Measurements from ENCODE around the gene SUGCT.
"Not testable (repeated sequence)": the region's sequence is repeated elsewhere in the genome, so short reads cannot be mapped to it uniquely, and the experiment has no call there.

SUGCT gene

DNA sequence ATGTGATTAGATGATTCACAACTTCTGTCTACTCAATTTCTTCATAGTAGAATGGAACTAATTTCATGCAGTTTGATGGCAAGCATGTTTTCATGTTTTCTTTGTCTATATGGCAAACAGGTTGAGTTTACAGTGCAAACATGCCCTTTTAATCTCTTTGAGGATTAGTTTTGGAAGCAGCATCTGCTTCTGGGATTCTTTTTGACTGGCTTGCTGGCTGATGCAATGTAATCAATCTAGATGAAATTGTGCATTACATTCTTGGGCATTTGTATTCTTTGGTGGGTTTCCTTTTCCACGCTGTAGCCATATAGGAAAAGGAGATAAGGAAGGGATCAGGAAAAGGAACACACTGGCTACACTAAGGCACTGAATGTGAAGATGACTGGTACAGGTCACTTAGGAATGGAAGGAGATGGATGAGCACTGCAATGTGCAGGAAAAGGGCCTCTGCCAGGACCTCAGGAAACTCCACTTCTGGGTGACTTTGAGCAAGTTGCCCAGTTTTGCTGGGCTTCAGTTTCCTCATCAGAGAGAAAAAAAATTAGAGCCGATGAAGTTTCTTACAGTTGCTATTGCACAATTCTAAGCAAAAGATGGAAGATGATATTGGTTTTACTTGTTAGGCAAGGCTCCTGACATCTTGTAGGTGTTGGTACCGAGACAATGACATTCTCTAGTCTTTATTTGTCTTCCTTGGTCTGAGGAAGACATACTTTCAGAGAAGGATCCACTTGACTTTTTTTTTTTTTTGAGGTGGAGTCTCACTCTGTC, 269.1 kb downstream of the SUGCT start:
- H3K36me3 ChIP-seq (replicated peaks), result no peaks in the 10 kb centered on the region
- no peaks in the 10 kb centered on the region for H3K27me3 ChIP-seq (ENCODE audit: low read depth)
- no peaks in the 10 kb centered on the region for H3K9me3 ChIP-seq
- no peak for DNase-seq (ENCODE audit: low spot score in 2 of 2)
- in situ Hi-C loops (cut with MboI; ENCODE audit: low sequenced_read_pairs), result no loop called here
- H3K4me3 ChIP-seq, result no peak overlapping the region
- H3K4me1 ChIP-seq, result no peaks in the 10 kb centered on the region

DNA sequence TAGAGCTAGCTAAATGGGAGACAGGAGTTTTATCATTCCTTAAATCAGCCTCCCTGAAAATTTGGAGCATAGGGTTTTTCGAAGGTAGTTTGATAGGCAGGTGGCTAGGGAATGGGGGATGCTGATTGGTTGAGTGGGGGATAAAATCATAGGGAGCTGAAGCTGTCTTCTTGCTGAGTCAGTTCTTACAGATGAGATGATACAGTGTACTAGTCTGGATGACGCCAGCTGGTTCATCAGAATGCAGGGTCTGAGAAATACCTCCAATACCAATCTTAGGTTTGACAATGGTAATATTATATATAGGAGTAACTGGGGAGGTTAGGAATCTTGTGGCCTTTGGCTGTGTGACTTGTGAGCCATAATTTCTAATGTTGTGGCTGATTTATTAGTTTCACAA, 271.2 kb downstream of the SUGCT start:
- Histone ChIP-seq H3K27me3 (ENCODE audit: low read depth) (no peaks in the 10 kb centered on the region), H3K4me1 (no peaks in the 10 kb centered on the region), H3K4me3 (no peak overlapping the region), H3K36me3 (replicated peaks) (no peaks in the 10 kb centered on the region), H3K9me3 (no peaks in the 10 kb centered on the region)
- DNase-seq (ENCODE audit: low spot score in 2 of 2), result no peak
- in situ Hi-C loops (cut with MboI; ENCODE audit: low sequenced_read_pairs), result no loop called here

DNA sequence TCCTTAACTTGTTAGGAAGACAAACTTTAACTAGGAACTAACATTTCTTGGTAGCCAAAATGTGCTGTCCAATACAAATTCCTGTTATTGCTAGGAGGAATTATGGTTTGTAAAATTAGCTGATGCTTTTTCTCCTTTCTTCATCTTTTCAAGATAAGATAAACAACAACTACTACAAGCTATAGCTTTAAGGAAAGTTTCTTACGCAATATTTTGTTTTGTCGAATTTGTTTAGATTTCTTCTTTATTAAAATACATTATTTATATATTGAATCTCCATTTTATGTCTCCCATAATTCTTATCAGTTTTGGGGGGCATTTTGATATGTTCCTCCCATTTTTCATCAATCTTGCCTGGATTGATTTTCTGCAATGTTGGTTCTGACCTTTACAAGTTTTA, 277.5 kb downstream of the SUGCT start:
- Histone ChIP-seq H3K4me3 (no peak overlapping the region), H3K27me3 (ENCODE audit: low read depth) (no peaks in the 10 kb centered on the region), H3K4me1 (no peaks in the 10 kb centered on the region), H3K36me3 (replicated peaks) (no peaks in the 10 kb centered on the region), H3K9me3 (no peaks in the 10 kb centered on the region)
- DNase-seq (ENCODE audit: low spot score in 2 of 2), result no peak
- in situ Hi-C loops (cut with MboI; ENCODE audit: low sequenced_read_pairs), result no loop called here

DNA sequence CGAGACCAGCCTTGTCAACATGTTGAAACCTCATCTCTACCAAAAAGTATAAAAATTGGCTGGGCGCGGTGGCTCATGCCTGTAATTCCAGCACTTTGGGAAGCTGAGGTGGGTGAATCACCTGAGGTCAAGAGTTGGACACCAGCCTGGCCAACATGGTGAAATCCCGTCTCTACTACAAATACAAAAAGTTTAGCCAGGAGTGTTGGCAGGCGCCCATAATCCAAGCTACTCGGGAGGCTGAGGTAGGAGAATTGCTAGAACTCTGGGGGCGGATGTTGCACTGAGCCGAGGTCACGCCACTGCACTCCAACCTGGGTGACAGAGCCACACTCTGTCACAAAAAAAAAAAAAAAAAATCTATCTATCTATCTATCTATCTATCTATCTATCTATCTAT, 279.9 kb downstream of the SUGCT start:
- H3K36me3 ChIP-seq (replicated peaks); DNase-seq (ENCODE audit: low spot score in 2 of 2); in situ Hi-C loops (cut with MboI; ENCODE audit: low sequenced_read_pairs); H3K4me1 ChIP-seq; H3K9me3 ChIP-seq; H3K27me3 ChIP-seq (ENCODE audit: low read depth); H3K4me3 ChIP-seq: not testable (repeated sequence)

DNA sequence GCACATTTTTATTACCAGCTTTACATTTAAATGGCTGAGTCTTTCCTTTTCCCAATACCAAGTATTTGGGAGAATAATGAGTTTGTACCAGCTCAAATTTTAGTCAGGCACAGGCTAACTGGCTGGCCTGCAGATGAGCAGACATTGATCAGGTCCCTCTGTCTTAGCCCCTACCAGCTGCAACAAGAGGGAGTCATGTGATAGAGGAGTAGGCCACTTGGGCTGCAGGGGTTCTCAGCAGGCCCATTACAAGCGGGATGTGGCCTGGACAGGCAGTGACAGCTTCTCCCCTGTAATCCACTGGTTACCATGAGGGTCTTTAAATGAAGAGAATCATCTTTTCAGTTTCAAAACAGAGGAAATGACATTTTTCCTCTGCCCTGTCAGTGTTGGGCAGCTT, 283.6 kb downstream of the SUGCT start:
- no peak overlapping the region for H3K4me3 ChIP-seq
- no peaks in the 10 kb centered on the region for H3K36me3 ChIP-seq (replicated peaks)
- no peaks in the 10 kb centered on the region for H3K4me1 ChIP-seq
- H3K27me3 ChIP-seq (ENCODE audit: low read depth), result 0 out of 2 replicates have a peak, but pooled peaks cover 4% of the 10 kb centered on the region
- H3K9me3 ChIP-seq, result no peaks in the 10 kb centered on the region
- no peak for DNase-seq (ENCODE audit: low spot score in 2 of 2)
- in situ Hi-C loops (cut with MboI; ENCODE audit: low sequenced_read_pairs), result no loop called here

DNA sequence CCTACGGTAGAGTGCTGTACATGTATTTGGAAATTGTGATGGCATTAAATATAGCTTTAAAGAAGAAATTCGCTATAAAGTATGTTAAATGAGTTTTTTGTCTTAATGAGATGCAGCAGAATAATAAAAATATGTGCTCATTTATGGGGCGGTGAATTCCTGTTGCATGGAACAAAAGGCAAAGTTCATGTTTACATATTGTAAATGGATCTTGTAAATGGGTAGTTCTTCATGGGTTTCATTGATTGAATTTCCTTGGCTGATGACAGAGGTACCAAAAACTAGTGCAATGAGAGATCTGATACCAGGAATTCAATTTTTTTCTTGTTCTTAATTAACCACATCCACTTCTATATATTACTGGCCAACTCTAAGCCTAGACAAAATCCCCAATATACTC, 284.2 kb downstream of the SUGCT start:
- DNase-seq (ENCODE audit: low spot score in 2 of 2), result no peak
- Histone ChIP-seq H3K36me3 (replicated peaks) (no peaks in the 10 kb centered on the region), H3K27me3 (ENCODE audit: low read depth) (0 out of 2 replicates have a peak, but pooled peaks cover 4% of the 10 kb centered on the region), H3K4me3 (no peak overlapping the region), H3K9me3 (no peaks in the 10 kb centered on the region), H3K4me1 (no peaks in the 10 kb centered on the region)
- in situ Hi-C loops (cut with MboI; ENCODE audit: low sequenced_read_pairs), result no loop called here

DNA sequence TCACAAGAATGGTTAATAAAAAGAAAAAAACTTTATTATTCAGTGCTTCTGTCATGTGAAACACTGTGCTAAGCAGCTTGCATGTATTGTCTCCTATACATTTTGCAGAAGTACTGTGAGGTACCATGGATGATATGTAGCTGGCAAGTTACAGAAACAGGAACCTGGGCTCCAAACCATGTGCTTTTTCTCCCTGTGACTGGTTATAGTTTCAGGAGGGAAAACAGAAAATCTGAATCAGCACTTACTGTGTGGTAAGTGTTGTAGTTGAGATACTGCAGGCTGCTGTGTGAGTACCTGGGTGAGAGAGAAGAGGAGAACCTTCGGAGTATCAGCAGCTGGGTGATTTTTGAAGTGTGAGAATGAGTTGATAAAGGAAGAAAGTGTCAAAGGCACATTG, 285.0 kb downstream of the SUGCT start:
- H3K4me3 ChIP-seq, result no peak overlapping the region
- no peak for DNase-seq (ENCODE audit: low spot score in 2 of 2)
- no peaks in the 10 kb centered on the region for H3K36me3 ChIP-seq (replicated peaks)
- no peaks in the 10 kb centered on the region for H3K9me3 ChIP-seq
- H3K4me1 ChIP-seq, result no peaks in the 10 kb centered on the region
- 0 out of 2 replicates have a peak, but pooled peaks cover 4% of the 10 kb centered on the region for H3K27me3 ChIP-seq (ENCODE audit: low read depth)
- in situ Hi-C loops (cut with MboI; ENCODE audit: low sequenced_read_pairs), result no loop called here

DNA sequence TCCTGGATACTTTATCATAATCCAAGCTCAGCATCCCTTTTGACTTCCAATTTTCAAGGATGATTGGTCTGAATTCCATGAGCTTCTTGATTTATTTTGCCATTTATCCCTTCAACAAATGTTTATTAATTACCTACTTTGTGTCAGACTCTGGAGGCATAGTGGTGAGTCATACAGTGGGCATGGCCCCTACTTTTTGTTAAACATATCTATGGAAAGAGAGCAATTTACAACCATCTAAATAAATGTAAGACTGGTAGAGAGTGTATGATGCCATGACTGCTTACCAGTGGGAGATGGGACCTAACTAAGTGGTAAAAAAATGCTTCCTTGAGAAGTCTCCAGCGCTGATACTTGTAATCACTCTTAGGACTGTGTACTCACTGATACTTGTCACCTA, 286.6 kb downstream of the SUGCT start:
- in situ Hi-C loops (cut with MboI; ENCODE audit: low sequenced_read_pairs), result no loop called here
- Histone ChIP-seq H3K4me1 (no peaks in the 10 kb centered on the region), H3K4me3 (no peak overlapping the region), H3K36me3 (replicated peaks) (no peaks in the 10 kb centered on the region), H3K27me3 (ENCODE audit: low read depth) (0 out of 2 replicates have a peak, but pooled peaks cover 4% of the 10 kb centered on the region), H3K9me3 (no peaks in the 10 kb centered on the region)
- no peak for DNase-seq (ENCODE audit: low spot score in 2 of 2)

DNA sequence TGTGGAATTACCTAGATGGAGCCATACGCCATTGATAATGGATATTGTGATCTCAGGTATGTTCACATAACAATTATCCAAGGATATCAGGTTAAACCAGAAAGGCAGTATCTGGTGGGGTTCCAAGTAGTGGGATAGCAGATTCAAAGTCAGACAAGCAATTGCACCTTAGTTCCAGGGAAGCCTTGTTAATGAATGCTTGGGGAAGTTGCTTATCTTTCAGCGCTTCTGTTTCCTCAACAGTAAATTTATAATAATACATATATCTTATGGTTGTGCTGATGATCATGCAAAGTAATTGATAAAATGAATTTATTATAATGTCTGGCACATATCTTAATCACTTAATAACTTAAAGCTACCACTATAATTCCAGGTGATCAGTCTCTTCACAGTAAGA, 290.9 kb downstream of the SUGCT start:
- no peaks in the 10 kb centered on the region for H3K36me3 ChIP-seq (replicated peaks)
- in situ Hi-C loops (cut with MboI; ENCODE audit: low sequenced_read_pairs), result no loop called here

DNA sequence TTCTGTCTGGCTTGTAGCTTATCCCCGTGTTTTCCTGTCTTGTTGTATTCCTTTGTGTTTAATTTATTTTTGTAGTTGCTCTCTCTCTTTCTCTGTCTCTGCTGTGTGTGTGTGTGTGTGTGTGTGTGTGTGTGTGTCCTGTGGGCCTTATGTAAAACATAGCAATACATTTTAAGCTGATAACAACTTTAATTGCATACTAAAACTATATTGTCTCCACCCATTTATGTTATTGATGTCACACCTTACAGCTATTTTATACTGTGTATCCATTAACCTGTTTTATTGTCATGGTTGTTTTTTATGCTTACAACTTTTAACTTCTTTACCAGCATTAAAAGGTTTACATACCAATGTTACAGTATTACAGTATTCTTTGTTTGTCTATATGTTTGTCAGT, 293.6 kb downstream of the SUGCT start:
- H3K4me3 ChIP-seq, result no peak overlapping the region
- no peaks in the 10 kb centered on the region for H3K36me3 ChIP-seq (replicated peaks)
- in situ Hi-C loops (cut with MboI; ENCODE audit: low sequenced_read_pairs), result no loop called here
- no peaks in the 10 kb centered on the region for H3K9me3 ChIP-seq
- no peaks in the 10 kb centered on the region for H3K4me1 ChIP-seq
- H3K27me3 ChIP-seq (ENCODE audit: low read depth), result no peaks in the 10 kb centered on the region
- no peak for DNase-seq (ENCODE audit: low spot score in 2 of 2)

More for the DNA sequence above, 290.9 kb downstream of the SUGCT start:
- H3K4me1 ChIP-seq, result no peaks in the 10 kb centered on the region
- H3K27me3 ChIP-seq (ENCODE audit: low read depth), result 0 out of 2 replicates have a peak, but pooled peaks cover 4% of the 10 kb centered on the region
- DNase-seq (ENCODE audit: low spot score in 2 of 2), result no peak
- H3K9me3 ChIP-seq, result no peaks in the 10 kb centered on the region
- H3K4me3 ChIP-seq, result no peak overlapping the region

DNA sequence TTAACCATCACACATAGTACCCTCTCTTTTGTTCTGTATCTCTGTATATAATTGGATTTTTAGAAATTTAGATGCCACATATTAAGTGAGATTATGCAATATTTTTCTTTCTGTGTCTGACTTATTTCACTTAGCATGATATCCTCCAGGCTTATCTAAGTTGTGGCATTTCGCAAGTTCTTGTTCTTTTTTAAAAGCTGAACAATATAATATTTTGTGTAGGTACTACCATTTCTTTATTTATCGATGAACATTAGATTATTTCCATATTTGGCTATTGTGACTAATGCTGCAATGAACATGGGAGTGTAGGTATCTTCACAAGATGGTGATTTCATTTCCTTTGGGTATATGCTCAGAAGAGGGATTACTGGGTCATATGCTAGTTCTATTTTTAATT, 295.0 kb downstream of the SUGCT start:
- no peaks in the 10 kb centered on the region for H3K36me3 ChIP-seq (replicated peaks)
- DNase-seq (ENCODE audit: low spot score in 2 of 2), result no peak
- H3K27me3 ChIP-seq (ENCODE audit: low read depth), result no peaks in the 10 kb centered on the region
- no peaks in the 10 kb centered on the region for H3K9me3 ChIP-seq
- H3K4me1 ChIP-seq, result no peaks in the 10 kb centered on the region
- H3K4me3 ChIP-seq, result no peak overlapping the region
- in situ Hi-C loops (cut with MboI; ENCODE audit: low sequenced_read_pairs), result no loop called here

DNA sequence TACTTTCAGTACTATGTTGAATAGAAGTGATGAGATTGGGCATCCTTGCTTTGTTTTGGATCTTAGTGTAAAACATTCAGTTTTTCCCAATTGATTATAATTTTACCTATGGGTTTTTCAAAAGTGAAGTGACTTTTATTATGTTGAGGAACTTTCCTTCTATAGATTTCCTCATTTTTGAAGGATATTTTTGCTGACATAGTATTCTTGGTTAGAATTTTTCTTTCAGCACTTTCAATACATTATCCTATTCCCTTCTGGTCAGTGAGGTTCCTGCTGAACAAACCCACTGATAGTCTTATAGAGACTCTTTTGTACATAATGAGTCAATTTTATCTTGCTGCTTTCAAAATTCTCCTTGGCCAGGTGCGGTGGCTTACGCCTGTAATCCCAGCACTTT, 297.2 kb downstream of the SUGCT start:
- no peak for DNase-seq (ENCODE audit: low spot score in 2 of 2)
- Histone ChIP-seq H3K9me3 (no peaks in the 10 kb centered on the region), H3K27me3 (ENCODE audit: low read depth) (no peaks in the 10 kb centered on the region), H3K4me3 (no peak overlapping the region), H3K4me1 (no peaks in the 10 kb centered on the region), H3K36me3 (replicated peaks) (no peaks in the 10 kb centered on the region)
- in situ Hi-C loops (cut with MboI; ENCODE audit: low sequenced_read_pairs), result no loop called here

DNA sequence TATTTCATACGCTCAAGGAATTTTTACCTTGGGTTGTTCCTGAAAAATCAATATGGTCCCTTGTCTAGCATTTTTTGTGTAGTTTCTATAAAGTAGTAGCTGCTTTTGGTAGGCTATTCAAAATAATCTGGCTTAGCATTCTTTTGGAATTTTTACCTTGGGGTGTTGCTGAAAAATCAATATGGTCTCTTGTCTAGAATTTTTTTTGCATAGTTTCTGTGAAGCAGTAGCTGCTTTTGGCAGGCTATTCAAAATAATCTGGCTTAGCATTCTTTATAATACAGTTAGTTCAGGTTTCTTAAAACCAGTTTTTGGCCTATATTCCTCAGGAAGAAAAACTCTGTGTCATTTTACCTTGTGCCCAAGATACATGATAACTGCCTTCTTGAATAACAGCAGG, 301.9 kb downstream of the SUGCT start:
- Histone ChIP-seq H3K4me3 (no peak overlapping the region), H3K9me3 (no peaks in the 10 kb centered on the region), H3K27me3 (ENCODE audit: low read depth) (no peaks in the 10 kb centered on the region), H3K36me3 (replicated peaks) (no peaks in the 10 kb centered on the region), H3K4me1 (no peaks in the 10 kb centered on the region)
- in situ Hi-C loops (cut with MboI; ENCODE audit: low sequenced_read_pairs), result no loop called here
- DNase-seq (ENCODE audit: low spot score in 2 of 2), result no peak

DNA sequence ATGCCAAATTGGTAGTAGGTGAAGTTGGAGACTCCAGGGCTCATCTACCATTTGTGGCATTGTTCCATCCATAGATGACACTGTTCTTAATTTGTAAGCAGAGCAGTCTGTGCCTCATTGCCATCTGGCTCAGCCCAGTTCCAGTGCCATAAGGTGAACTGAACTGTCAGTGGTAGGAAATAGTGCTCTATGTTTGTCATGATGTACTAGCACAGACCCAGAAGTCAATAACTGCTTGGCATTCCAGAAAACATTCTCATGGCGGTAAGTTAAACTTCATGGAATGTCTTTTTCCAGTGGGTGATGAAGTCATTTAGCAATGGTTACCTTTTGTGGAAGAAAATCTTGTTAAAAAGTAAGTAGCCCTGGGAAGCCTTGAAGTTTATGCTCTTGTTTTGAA, 302.7 kb downstream of the SUGCT start:
- in situ Hi-C loops (cut with MboI; ENCODE audit: low sequenced_read_pairs), result no loop called here
- no peak overlapping the region for H3K4me3 ChIP-seq
- H3K4me1 ChIP-seq, result no peaks in the 10 kb centered on the region
- DNase-seq (ENCODE audit: low spot score in 2 of 2), result no peak
- H3K9me3 ChIP-seq, result no peaks in the 10 kb centered on the region
- no peaks in the 10 kb centered on the region for H3K27me3 ChIP-seq (ENCODE audit: low read depth)
- H3K36me3 ChIP-seq (replicated peaks), result no peaks in the 10 kb centered on the region

All from HAP-1 (cell line).